SU-DHL-6 (cell line): ENCODE measurements around the gene MMP15.

ENCODE experiments used
- CTCF ChIP-seq: fragments of 200-600 bp; sonication (generic); IDR thresholded peaks from one replicate; pipeline ENCODE4 v1.5.1; 2017; ENCODE audit warnings: antibody characterized with exemption, mild to moderate bottlenecking, low read length, moderate library complexity; ENCODE audit not compliant: insufficient read depth, poor library complexity, severe bottlenecking
- EZH2phosphoT487 ChIP-seq: fragments of 200-600 bp; sonication (generic), shearing (Covaris generic); conservative IDR thresholded peaks from 2 replicates; pipeline ENCODE4 v1.6.1; 2018; ENCODE audit warnings: mild to moderate bottlenecking, antibody characterized with exemption, low read length, moderate library complexity, mixed read lengths

- no peak for TF ChIP-seq CTCF
- TF ChIP-seq EZH2phosphoT487 = no peak
Measured at GRCh38 chr16:58024486-58025350, 836 bp upstream of the MMP15 start.
